ENCODE results near the gene FASN. TPM values are rescaled to one million over a fixed set of nuclear protein-coding genes. Genes with fewer than 3 reads are reported as not detected.

FASN gene
- total and polyA plus RNA-seq, 2 donors (not counting 3 experiments of a cell fraction or from before 2014, with no cell fraction given) = 101 to 360 TPM

DNA sequence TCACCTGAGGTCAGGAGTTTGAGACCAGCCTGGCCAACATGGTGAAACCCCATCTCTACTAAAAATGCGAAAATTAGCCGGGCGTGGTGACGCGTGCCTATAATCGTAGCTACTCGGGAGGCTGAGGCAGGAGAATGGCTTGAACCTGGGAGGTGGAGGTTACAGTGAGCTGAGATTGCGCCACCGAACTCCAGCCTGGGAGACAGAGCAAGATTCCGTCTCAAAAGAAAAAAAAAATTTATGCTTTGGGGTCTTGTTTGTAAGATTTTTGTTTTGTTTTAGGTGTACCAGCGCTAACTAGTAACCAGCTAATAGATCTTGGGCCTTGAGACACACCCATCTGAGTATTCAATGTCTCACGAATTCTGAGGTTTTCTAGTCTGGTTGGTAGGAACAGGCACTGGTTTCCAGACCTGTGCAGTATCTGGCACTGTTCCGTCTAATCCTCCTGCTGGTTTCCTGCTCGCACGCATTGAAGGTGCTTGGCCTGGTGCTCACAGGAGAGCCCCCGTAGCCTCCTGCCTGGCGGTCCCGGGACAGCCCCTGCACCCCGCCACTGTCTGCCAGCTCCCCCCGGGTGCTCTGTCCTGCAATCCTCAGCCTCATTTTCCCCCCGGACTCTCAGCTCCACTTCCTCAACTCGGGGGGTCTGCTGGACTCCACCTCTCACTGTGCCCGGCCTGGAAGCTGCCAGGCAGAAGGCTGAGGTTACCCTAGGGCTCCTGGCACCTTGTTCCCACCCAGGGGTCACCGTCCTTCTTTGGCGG, 21.8 kb downstream of the FASN start:
- H3K4me3 ChIP-seq (replicated peaks in 1 of 3; ENCODE audit: insufficient read depth in 1 of 3, low read depth in 1 of 3, low read length in 3 of 3) = no peak overlapping the region
- no peaks in the 10 kb centered on the region for H3K4me1 ChIP-seq (ENCODE audit: control insufficient read depth, extremely low read depth, insufficient read depth, low read length)
- H3K4me2 ChIP-seq (ENCODE audit: insufficient read depth, low read length) = no peak overlapping the region
- POLR2A ChIA-PET = no interaction called here
- TF ChIP-seq MYC (IDR thresholded peaks at IDR 0.05; ENCODE audit: low read depth, low read length) (no peak), EZH2 (IDR thresholded peaks at IDR 0.05; ENCODE audit: borderline replicate concordance, low read depth, low read length, severe bottlenecking) (no peak)
- H3K27ac ChIP-seq (ENCODE audit: insufficient read depth, low read depth, low read length) = no peak overlapping the region
- DNase-seq (ENCODE audit: low read depth, low spot score) (no peak), FAIRE-seq (no peak)
- peaks cover 12 to 20% of the 10 kb centered on the region in 2 experiments for H3K36me3 ChIP-seq (ENCODE audit: control insufficient read depth in 2 of 2, extremely low read depth in 1 of 2, insufficient read depth in 2 of 2, low read length in 2 of 2)
- no peaks in the 10 kb centered on the region for H4K20me1 ChIP-seq (replicated peaks; ENCODE audit: control insufficient read depth, extremely low read depth, insufficient read depth, low read length)
- no peak overlapping the region for H2AFZ ChIP-seq (ENCODE audit: low read depth, low read length)
- H3K79me2 ChIP-seq (ENCODE audit: control insufficient read depth, insufficient read depth, low read length) = no peaks in the 10 kb centered on the region
- H3K9me3 ChIP-seq (replicated peaks; ENCODE audit: control insufficient read depth, insufficient read depth, low read length) = no peaks in the 10 kb centered on the region
- intact Hi-C loops (cut with micrococcal nuclease) (no loop called here), dilution Hi-C loops (cut with MboI; ENCODE audit: extremely low pct_ligation_motif_present, low sequenced_read_pairs) (no loop called here)
- CTCF ChIA-PET = interaction anchor here (0.7 to 1.7 kb wide), 2 partner anchors 46 kb away, joined by 3 to 4 read pairs; no protein-coding TSS in a partner anchor
- no peaks in the 10 kb centered on the region for H3K27me3 ChIP-seq (ENCODE audit: control insufficient read depth in 2 of 2, insufficient read depth in 2 of 2, low read length in 2 of 2)
- H3K9me1 ChIP-seq (replicated peaks; ENCODE audit: control insufficient read depth, extremely low read depth, insufficient read depth, low read length) = no peaks in the 10 kb centered on the region
- H3K9ac ChIP-seq (replicated peaks; ENCODE audit: extremely low read depth, insufficient read depth, low read length) = no peak overlapping the region
- BruUV-seq (replicated peaks) = no TSS peak

DNA sequence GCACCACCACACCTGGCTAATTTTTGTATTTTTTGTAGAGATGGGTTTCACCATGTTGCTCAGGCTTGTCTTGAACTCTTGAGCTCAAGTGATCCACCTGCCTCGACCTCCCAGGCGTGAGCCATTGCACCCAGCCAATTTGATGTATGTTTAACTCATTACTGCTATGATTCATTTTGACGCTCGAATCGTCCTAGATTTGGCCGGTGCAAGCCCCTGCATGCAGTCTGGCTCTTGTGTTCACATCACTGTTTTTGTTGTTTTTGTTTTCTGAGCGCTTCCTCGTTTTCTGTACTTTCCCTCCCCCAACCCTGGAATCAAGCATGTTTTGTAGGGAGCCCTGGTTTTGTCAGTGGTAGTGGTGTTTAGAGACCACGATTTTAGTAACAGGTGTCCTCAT, 24.6 kb downstream of the FASN start:
- ChIA-PET POLR2A (interaction anchor here (0.6 kb wide), 1 partner anchor 31 kb away, joined by 4 read pairs; no protein-coding TSS in a partner anchor), CTCF (no interaction called here)
- H3K27me3 ChIP-seq (ENCODE audit: control insufficient read depth in 2 of 2, insufficient read depth in 2 of 2, low read length in 2 of 2) = no peaks in the 10 kb centered on the region
- no peaks in the 10 kb centered on the region for H3K79me2 ChIP-seq (ENCODE audit: control insufficient read depth, insufficient read depth, low read length)
- FAIRE-seq (no peak), DNase-seq (ENCODE audit: low read depth, low spot score) (no peak)
- H3K9me3 ChIP-seq (replicated peaks; ENCODE audit: control insufficient read depth, insufficient read depth, low read length) = no peaks in the 10 kb centered on the region
- H3K9me1 ChIP-seq (replicated peaks; ENCODE audit: control insufficient read depth, extremely low read depth, insufficient read depth, low read length) = no peaks in the 10 kb centered on the region
- intact Hi-C loops (cut with micrococcal nuclease) (no loop called here), dilution Hi-C loops (cut with MboI; ENCODE audit: extremely low pct_ligation_motif_present, low sequenced_read_pairs) (no loop called here)
- H3K36me3 ChIP-seq (ENCODE audit: control insufficient read depth in 2 of 2, extremely low read depth in 1 of 2, insufficient read depth in 2 of 2, low read length in 2 of 2) = no peaks in the 10 kb centered on the region
- H3K4me3 ChIP-seq (replicated peaks in 1 of 3; ENCODE audit: insufficient read depth in 1 of 3, low read depth in 1 of 3, low read length in 3 of 3) = no peak overlapping the region
- no TSS peak for BruUV-seq (replicated peaks)
- no peak overlapping the region for H3K9ac ChIP-seq (replicated peaks; ENCODE audit: extremely low read depth, insufficient read depth, low read length)
- H3K4me1 ChIP-seq (ENCODE audit: control insufficient read depth, extremely low read depth, insufficient read depth, low read length) = no peaks in the 10 kb centered on the region
- TF ChIP-seq, protein P1, sequence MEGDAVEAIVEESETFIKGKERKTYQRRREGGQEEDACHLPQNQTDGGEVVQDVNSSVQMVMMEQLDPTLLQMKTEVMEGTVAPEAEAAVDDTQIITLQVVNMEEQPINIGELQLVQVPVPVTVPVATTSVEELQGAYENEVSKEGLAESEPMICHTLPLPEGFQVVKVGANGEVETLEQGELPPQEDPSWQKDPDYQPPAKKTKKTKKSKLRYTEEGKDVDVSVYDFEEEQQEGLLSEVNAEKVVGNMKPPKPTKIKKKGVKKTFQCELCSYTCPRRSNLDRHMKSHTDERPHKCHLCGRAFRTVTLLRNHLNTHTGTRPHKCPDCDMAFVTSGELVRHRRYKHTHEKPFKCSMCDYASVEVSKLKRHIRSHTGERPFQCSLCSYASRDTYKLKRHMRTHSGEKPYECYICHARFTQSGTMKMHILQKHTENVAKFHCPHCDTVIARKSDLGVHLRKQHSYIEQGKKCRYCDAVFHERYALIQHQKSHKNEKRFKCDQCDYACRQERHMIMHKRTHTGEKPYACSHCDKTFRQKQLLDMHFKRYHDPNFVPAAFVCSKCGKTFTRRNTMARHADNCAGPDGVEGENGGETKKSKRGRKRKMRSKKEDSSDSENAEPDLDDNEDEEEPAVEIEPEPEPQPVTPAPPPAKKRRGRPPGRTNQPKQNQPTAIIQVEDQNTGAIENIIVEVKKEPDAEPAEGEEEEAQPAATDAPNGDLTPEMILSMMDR (IDR thresholded peaks at IDR 0.05; ENCODE audit: extremely low read depth in 1 of 2, insufficient read depth in 1 of 2, low read depth in 1 of 2, low read length in 2 of 2) = no peak
- TF ChIP-seq, protein P2, sequence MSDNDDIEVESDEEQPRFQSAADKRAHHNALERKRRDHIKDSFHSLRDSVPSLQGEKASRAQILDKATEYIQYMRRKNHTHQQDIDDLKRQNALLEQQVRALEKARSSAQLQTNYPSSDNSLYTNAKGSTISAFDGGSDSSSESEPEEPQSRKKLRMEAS (IDR thresholded peaks at IDR 0.05; ENCODE audit: insufficient read depth, insufficient read length) = no peak
- TF ChIP-seq GATA2 (IDR thresholded peaks at IDR 0.05; ENCODE audit: insufficient read depth, insufficient read length, low read depth, low read length) = no peak
- H3K4me2 ChIP-seq (ENCODE audit: insufficient read depth, low read length) = no peak overlapping the region
- H4K20me1 ChIP-seq (replicated peaks; ENCODE audit: control insufficient read depth, extremely low read depth, insufficient read depth, low read length) = no peaks in the 10 kb centered on the region
- H3K27ac ChIP-seq (ENCODE audit: insufficient read depth, low read depth, low read length) = no peak overlapping the region
- H2AFZ ChIP-seq (ENCODE audit: low read depth, low read length) = no peak overlapping the region
